Right lobe of liver (tissue), 6 donors: ENCODE data around the gene CISD2. TPM values are rescaled to one million over a fixed set of nuclear protein-coding genes. Genes with fewer than 3 reads are reported as not detected.

Source experiments
- ATAC-seq, 4 donors: fragments of 200-7000 bp; cut with Tn5 transposase; one replicate each; pipeline ENCODE4 v1.9.1; 2020; ENCODE audit warnings: mild to moderate bottlenecking in 4 of 4, moderate library complexity in 4 of 4
- DNase-seq, 3 donors: peaks; one replicate each; pipeline ENCODE4 v3.0.0-alpha.2; 2020
- H3K27ac ChIP-seq, 3 donors: fragments of 200-600 bp; one replicate each; pipeline ENCODE4 v1.8.0; 2022
- H3K27me3 ChIP-seq, 2 donors: fragments of 200-600 bp; one replicate each; pipeline ENCODE4 v1.8.0; 2022
- H3K36me3 ChIP-seq, 4 donors: fragments of 200-600 bp; sonication (generic) in 1 of 4; one replicate each; pipeline versions ENCODE4 v1.5.1 to v1.8.0; 2017 to 2022; ENCODE audit warnings: control low read depth in 1 of 4
- H3K4me1 ChIP-seq, 4 donors: fragments of 200-600 bp; sonication (generic) in 1 of 4; one replicate each; pipeline versions ENCODE4 v1.5.1 to v1.8.0; 2017 to 2022; ENCODE audit warnings: control low read depth in 1 of 4
- H3K4me3 ChIP-seq, 3 donors: fragments of 200-600 bp; one replicate each; pipeline ENCODE4 v1.8.0; 2022
- H3K9me3 ChIP-seq, 4 donors: fragments of 200-600 bp; sonication (generic) in 1 of 4; one replicate each; pipeline versions ENCODE4 v1.5.1 to v1.8.0; 2017 to 2022; ENCODE audit warnings: control low read depth in 1 of 4
- POLR2A ChIP-seq: fragments of 450-650 bp; IDR thresholded peaks from one replicate; pipeline ENCODE4 v1.6.1; 2017; ENCODE audit warnings: antibody characterized with exemption, mild to moderate bottlenecking
- WGBS: methylation state at CpG from one replicate; pipeline ENCODE4 v1.1.6; 2018; ENCODE audit warnings: low coverage, low lambda C conversion rate; ENCODE audit not compliant: insufficient coverage; ENCODE audit errors: missing lambda C conversion rate; 5-methylcytosine and 5-hydroxymethylcytosine counted together
- intact Hi-C, 2 donors: fragments of 100-400 bp; cut with DNase I; formaldehyde crosslinking; loops; one replicate each; pipeline versions ENCODE4 v1.11.2 to v1.14.1; 2022
- total RNA-seq, 6 experiments: library from RNA; depleted of rRNA in 2 of 6; stranded (reverse); fragments of >200 nt in 2 of 6; fragmentation: NEBNext Ultra II Directional in 3 of 6; extraction: Animal tissue kit (Norgen Biotek cat#: 25700) in 3 of 6; gene quantifications; one replicate each; pipeline versions ENCODE4 v1.1.0 to v1.2.4, GENCODE V29; 2016 to 2023
- TF ChIP-seq, protein P1 (sequence below), 4 donors: fragments of 200-600 bp in 3 of 4; fragments of 450-650 bp in 1 of 4; IDR thresholded peaks; one replicate each; pipeline versions ENCODE4 v1.5.1 to v1.8.0; 2016 to 2022; ENCODE audit warnings: antibody characterized with exemption in 4 of 4, mild to moderate bottlenecking in 2 of 4
- donor health status: DM: no; HTN: yes; CAD: no.
- donor health status: DM: no; HTN: no; CAD: no.
- donor health status: DM: no; HTN: no; CAD: no.
- donor health status: DM: no; HTN: yes; CAD: no.
- donor health status: DM: no; HTN: yes; CAD: no.

The CISD2 gene
- total RNA-seq, 6 experiments from 2014 or later, result 29.8 to 34.7 (median 33.1) TPM

DNA sequence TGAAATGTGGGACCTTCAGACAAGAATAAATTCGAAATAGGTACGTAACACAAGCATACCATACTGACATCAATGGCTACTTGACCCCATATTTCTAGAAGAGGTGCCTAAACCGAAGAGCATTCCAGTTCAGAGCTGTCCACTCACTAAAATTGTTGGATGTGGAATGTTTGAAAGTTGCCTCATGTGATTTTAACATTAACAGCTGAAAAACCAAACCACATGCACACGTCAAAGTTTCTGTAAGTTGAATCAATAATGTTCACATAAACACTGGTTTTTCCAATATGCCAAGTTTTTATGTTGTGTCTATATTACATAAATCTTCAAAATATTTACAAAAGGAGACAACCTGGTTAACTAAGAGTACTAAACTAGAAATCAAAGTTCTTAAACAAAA, 44.9 kb upstream of the CISD2 start:
- intact Hi-C loops, result no loop called here
- H3K9me3 ChIP-seq, result no peaks in the 10 kb centered on the region
- H3K4me1 ChIP-seq, result peaks cover 0 to 60% (median 22%) of the 10 kb centered on the region in 4 donors
- TF ChIP-seq POLR2A, result no peak
- TF ChIP-seq, protein P1, sequence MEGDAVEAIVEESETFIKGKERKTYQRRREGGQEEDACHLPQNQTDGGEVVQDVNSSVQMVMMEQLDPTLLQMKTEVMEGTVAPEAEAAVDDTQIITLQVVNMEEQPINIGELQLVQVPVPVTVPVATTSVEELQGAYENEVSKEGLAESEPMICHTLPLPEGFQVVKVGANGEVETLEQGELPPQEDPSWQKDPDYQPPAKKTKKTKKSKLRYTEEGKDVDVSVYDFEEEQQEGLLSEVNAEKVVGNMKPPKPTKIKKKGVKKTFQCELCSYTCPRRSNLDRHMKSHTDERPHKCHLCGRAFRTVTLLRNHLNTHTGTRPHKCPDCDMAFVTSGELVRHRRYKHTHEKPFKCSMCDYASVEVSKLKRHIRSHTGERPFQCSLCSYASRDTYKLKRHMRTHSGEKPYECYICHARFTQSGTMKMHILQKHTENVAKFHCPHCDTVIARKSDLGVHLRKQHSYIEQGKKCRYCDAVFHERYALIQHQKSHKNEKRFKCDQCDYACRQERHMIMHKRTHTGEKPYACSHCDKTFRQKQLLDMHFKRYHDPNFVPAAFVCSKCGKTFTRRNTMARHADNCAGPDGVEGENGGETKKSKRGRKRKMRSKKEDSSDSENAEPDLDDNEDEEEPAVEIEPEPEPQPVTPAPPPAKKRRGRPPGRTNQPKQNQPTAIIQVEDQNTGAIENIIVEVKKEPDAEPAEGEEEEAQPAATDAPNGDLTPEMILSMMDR (IDR thresholded peaks at IDR 0.05), result no peak
- H3K36me3 ChIP-seq, result no peaks in the 10 kb centered on the region
- ATAC-seq, result no peak
- DNase-seq, result no peak
- no peaks in the 10 kb centered on the region for H3K27me3 ChIP-seq
- peak overlapping the region in 2 of 3 donors; percentile 23 to 76 for H3K4me3 ChIP-seq
- 6% methylated on average over 4 of the region's 4 CpGs for WGBS
- H3K27ac ChIP-seq, result peak overlapping the region; percentile 100

DNA sequence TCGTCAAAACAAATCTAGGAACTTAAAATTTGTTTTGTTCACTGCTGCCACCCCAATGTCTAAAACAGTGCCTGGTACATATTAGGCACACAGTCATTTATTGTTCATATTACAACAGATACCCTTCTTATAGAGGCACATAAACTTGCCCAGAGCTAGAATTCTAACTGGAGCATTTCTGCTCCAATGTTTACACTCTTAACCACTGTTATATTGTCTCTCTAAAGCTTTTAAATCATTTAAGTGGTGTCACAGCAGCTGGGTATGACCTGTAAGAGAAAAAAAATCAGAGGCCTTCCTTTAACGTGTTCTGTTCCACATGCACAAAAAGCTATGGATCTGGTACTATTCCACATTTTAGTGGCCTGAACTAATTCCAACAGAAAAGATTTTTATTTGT, 44.4 kb upstream of the CISD2 start:
- intact Hi-C loops, result no loop called here

DNA sequence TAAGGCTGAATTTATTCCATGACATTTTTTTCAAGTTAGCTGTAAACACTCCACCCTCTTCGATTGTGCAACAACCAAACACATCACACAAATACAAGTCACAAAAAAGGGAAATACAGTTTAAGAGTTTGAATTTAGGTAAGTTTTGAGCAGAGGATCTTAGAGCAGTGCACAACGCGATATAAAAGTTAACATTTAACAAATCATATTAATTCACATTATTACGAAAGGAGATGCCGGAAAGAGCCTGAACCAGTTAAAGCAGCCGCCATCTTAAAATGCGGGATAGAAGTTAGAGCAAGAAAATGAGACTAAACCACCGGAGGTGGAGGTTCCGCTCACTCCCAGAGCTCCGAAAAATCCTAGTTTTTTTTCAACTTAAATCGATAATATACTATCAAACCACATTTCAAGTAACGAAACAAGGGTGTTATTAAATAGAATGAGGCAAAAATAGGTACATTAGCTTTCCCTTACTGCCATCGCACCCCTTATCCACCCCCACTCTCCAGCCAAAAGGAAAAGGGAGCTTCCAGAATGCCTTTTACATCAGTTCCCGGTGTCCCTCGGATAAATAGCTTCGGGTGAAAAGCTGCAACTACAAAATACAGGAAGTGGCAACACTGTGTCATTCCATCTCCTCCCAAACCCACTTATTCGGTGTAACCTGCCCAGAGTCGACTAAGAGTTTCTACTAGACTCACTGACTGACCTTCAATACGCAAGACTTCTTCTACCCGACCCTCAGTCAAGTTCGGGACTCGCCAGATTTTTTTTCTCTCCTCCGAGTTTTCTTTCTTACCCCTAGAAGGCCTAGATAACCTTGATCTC, 43.3 kb upstream of the CISD2 start:
- intact Hi-C loops, result loop anchor here (5.0 kb wide), 2 partner anchors 42 to 52 kb away; partner anchors contain the start of gene CISD2 (in 1 of the 2)
- H3K4me1 ChIP-seq, result peaks cover 0 to 48% (median 23%) of the 10 kb centered on the region in 4 donors
- under 1% methylated on average over 23 of the region's 23 CpGs for WGBS

More for the DNA sequence above, 44.4 kb upstream of the CISD2 start:
- 0% methylated on average over 2 of the region's 2 CpGs for WGBS
- Histone ChIP-seq H3K4me3 (peak overlapping the region; percentile 69 to 86 (median 76)), H3K27ac (peak overlapping the region; percentile 100), H3K36me3 (no peaks in the 10 kb centered on the region), H3K4me1 (peaks cover 0 to 59% (median 24%) of the 10 kb centered on the region in 4 donors), H3K27me3 (no peaks in the 10 kb centered on the region), H3K9me3 (no peaks in the 10 kb centered on the region)
- ATAC-seq, result no peak
- no peak for DNase-seq
- no peak for TF ChIP-seq POLR2A
- TF ChIP-seq, protein P1 (IDR thresholded peaks at IDR 0.05), result no peak

DNA sequence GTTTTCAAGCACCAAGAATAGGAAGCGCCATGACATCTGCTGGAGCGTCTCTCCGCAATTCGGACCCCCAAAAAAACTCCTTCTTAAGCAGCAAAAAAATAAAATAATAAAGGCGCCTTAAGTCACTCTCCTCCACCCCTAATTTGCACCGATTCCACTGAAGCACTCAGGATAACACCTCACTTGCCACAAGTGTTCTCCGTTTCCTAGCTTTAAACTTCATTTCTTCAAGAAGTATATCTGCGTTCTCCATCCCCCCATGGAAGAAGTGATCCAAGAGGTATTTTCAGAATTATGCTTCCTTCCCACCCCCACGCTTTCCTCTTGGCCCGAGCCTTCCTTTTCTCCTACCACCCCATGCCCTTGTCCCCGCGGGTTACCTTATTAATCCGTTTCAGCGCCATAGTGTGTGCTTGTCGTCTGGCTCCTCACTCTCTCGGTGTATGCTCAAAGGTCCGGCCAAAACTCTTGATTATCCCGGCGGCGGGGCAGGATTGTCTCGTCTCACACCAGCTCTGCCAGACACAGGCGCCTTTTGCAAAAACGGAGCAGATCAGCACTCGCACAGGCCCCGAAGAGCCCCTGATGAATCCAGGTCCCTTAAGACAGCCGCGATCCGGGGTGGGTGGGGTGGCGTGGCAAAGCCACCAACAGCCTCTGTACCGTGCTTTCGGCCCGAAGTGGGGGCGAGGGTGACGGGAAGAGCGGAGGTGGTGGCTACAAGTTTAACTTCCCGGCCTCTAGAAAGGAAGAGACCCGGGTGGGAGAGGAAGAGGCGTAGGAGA, 42.5 kb upstream of the CISD2 start:
- under 1% methylated on average over 35 of the region's 38 CpGs for WGBS
- DNase-seq, result no peak
- Histone ChIP-seq H3K27me3 (no peaks in the 10 kb centered on the region), H3K4me1 (peaks cover 0 to 40% (median 19%) of the 10 kb centered on the region in 4 donors), H3K36me3 (no peaks in the 10 kb centered on the region), H3K9me3 (no peaks in the 10 kb centered on the region), H3K4me3 (peak overlapping the region; percentile 69 to 86 (median 76)), H3K27ac (peak overlapping the region; percentile 100)
- intact Hi-C loops, result loop anchor here (5.0 kb wide), 2 partner anchors 41 to 51 kb away; partner anchors contain the start of gene CISD2 (in 1 of the 2)
- no peak for ATAC-seq
- TF ChIP-seq POLR2A, result no peak
- TF ChIP-seq, protein P1 (IDR thresholded peaks at IDR 0.05), result no peak

More for the DNA sequence above, 43.3 kb upstream of the CISD2 start:
- H3K27me3 ChIP-seq, result no peaks in the 10 kb centered on the region
- DNase-seq, result peak in 1 of 3 donors; percentile 56
- H3K27ac ChIP-seq, result peak overlapping the region; percentile 100
- H3K9me3 ChIP-seq, result no peaks in the 10 kb centered on the region
- ATAC-seq, result peak in 1 of 4 donors; percentile 0
- H3K4me3 ChIP-seq, result peak overlapping the region; percentile 69 to 86 (median 76)
- no peaks in the 10 kb centered on the region for H3K36me3 ChIP-seq
- TF ChIP-seq POLR2A, result peak; percentile 46
- TF ChIP-seq, protein P1 (IDR thresholded peaks at IDR 0.05), result no peak
